Measurements from ENCODE around the gene ADAMTS18. TPM values are rescaled to one million over a fixed set of nuclear protein-coding genes. Genes with fewer than 3 reads are reported as not detected.

Gene ADAMTS18
- total RNA-seq, 1 experiment from 2014 or later: not detected

- H3K36me3 ChIP-seq (ENCODE audit: insufficient read depth, low read length, poor library complexity, severe bottlenecking): no peaks in the 10 kb centered on the region
- ChIA-PET CTCF (no interaction called here), POLR2A (ENCODE audit: low non-redundant PET) (no interaction called here)
- no peaks in the 10 kb centered on the region for H3K9me3 ChIP-seq (ENCODE audit: low read depth, low read length, poor library complexity, severe bottlenecking)
- no peak for DNase-seq (ENCODE audit: low spot score)
- intact Hi-C loops (cut with micrococcal nuclease; ENCODE audit: unreplicated experiment): no loop called here
- no peak overlapping the region for H3K27ac ChIP-seq (ENCODE audit: low read depth, low read length, poor library complexity, severe bottlenecking)
- H3K4me3 ChIP-seq (ENCODE audit: low read depth, low read length, poor library complexity, severe bottlenecking): no peak overlapping the region
- BruUV-seq (replicated peaks): no TSS peak
- no peak for TF ChIP-seq EZH2 (IDR thresholded peaks at IDR 0.05; ENCODE audit: borderline replicate concordance, low read depth, low read length, poor library complexity, severe bottlenecking)
- TF ChIP-seq CTCF (conservative IDR thresholded peaks at IDR 0.05; ENCODE audit: low read depth, low read length): no peak
- peaks cover 6% of the 10 kb centered on the region for H3K27me3 ChIP-seq (replicated peaks; ENCODE audit: insufficient read depth, low read depth, low read length, poor library complexity)
- H3K4me1 ChIP-seq (ENCODE audit: insufficient read depth, low read length, poor library complexity, severe bottlenecking): no peaks in the 10 kb centered on the region
Measured at GRCh38 chr16:77330332-77331042, 104.3 kb downstream of the ADAMTS18 start.

GRCh38 chr16:77328768-77329167 is 106.1 kb downstream of the ADAMTS18 start:
- CTCF ChIA-PET: no interaction called here
- POLR2A ChIA-PET (ENCODE audit: low non-redundant PET): no interaction called here
- DNase-seq (ENCODE audit: low spot score): no peak
- Histone ChIP-seq H3K4me3 (ENCODE audit: low read depth, low read length, poor library complexity, severe bottlenecking) (no peak overlapping the region), H3K36me3 (ENCODE audit: insufficient read depth, low read length, poor library complexity, severe bottlenecking) (no peaks in the 10 kb centered on the region), H3K4me1 (ENCODE audit: insufficient read depth, low read length, poor library complexity, severe bottlenecking) (no peaks in the 10 kb centered on the region), H3K27me3 (replicated peaks; ENCODE audit: insufficient read depth, low read depth, low read length, poor library complexity) (peaks cover 16% of the 10 kb centered on the region), H3K27ac (ENCODE audit: low read depth, low read length, poor library complexity, severe bottlenecking) (no peak overlapping the region), H3K9me3 (ENCODE audit: low read depth, low read length, poor library complexity, severe bottlenecking) (no peaks in the 10 kb centered on the region)
- no peak for TF ChIP-seq EZH2 (IDR thresholded peaks at IDR 0.05; ENCODE audit: borderline replicate concordance, low read depth, low read length, poor library complexity, severe bottlenecking)
- TF ChIP-seq CTCF (conservative IDR thresholded peaks at IDR 0.05; ENCODE audit: low read depth, low read length): no peak
- intact Hi-C loops (cut with micrococcal nuclease; ENCODE audit: unreplicated experiment): no loop called here
- no TSS peak for BruUV-seq (replicated peaks)

- no peak for DNase-seq (ENCODE audit: low spot score)
- TF ChIP-seq EZH2 (IDR thresholded peaks at IDR 0.05; ENCODE audit: borderline replicate concordance, low read depth, low read length, poor library complexity, severe bottlenecking) (no peak), CTCF (conservative IDR thresholded peaks at IDR 0.05; ENCODE audit: low read depth, low read length) (no peak)
- peaks cover 21% of the 10 kb centered on the region for H3K27me3 ChIP-seq (replicated peaks; ENCODE audit: insufficient read depth, low read depth, low read length, poor library complexity)
- H3K9me3 ChIP-seq (ENCODE audit: low read depth, low read length, poor library complexity, severe bottlenecking): no peaks in the 10 kb centered on the region
- ChIA-PET POLR2A (ENCODE audit: low non-redundant PET) (no interaction called here), CTCF (no interaction called here)
- no peaks in the 10 kb centered on the region for H3K36me3 ChIP-seq (ENCODE audit: insufficient read depth, low read length, poor library complexity, severe bottlenecking)
- no peak overlapping the region for H3K4me3 ChIP-seq (ENCODE audit: low read depth, low read length, poor library complexity, severe bottlenecking)
- no peak overlapping the region for H3K27ac ChIP-seq (ENCODE audit: low read depth, low read length, poor library complexity, severe bottlenecking)
- H3K4me1 ChIP-seq (ENCODE audit: insufficient read depth, low read length, poor library complexity, severe bottlenecking): no peaks in the 10 kb centered on the region
- intact Hi-C loops (cut with micrococcal nuclease; ENCODE audit: unreplicated experiment): no loop called here
- no TSS peak for BruUV-seq (replicated peaks)
Measured at GRCh38 chr16:77328274-77328673, 106.6 kb downstream of the ADAMTS18 start.

Measured in A673 (cell line).